ENCODE measurements around the gene GTF2A1.
A peak's percentile ranks its signal among the peaks of the same experiment; 100 is the strongest.

Gene GTF2A1

GRCh38 chr14:81172881-81173280, 47.9 kb downstream of the GTF2A1 start:
- FAIRE-seq: no peak

GRCh38 chr14:81172353-81172752, 48.4 kb downstream of the GTF2A1 start:
- FAIRE-seq: no peak

DNA sequence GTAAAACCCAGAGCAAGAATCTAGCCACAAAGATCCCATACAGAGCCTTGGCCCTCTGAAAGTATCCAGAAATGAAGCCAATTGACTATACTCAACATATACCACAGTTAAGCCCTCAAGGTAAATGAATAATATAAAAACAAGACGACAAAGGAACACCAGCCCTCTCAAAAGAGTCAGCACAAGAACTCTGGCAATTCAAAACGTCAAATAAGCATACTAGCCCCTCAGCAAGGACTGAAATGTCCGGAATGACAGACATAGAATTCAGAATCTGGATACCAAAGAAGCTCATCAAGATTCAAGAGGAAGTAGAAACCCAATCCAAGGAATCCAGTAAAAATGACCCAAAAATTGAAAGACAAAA, 49.9 kb downstream of the GTF2A1 start:
- no peak for FAIRE-seq

DNA sequence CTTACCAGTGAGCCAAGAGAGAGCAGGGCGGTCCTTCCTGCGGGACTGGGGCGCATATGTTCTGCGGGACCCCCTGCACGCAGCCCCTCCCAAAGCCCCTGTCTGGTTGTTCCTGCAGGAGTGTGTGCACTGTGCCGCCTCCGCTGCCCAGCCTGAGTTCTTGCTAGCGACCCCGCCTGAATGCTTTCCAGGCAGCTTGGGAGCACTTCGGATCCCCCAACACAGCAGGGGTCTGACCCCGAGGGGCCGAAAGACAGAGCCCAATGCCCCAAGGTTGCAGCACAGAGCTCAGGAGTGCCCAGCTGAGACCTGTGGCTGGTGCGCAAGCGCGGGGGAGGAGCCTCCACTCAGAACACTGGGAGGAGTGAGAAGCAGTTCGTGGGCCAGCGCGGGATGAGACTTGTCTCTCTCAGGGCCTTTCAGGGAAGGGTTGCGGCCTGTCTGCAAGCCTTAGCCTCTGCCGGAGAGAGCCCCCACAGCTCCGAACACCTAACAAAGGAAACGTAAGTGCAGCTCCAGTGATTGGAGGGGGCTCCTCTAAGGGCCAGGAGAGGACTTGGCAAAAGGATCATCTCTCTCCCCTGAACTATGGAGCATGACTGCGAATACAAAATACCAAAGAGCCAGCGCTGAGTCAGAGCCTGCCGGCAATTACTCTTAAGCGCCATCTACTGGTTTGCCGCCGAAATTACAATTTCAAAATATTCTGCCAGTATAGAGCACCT, 50.5 kb downstream of the GTF2A1 start:
- peak; percentile 77 for FAIRE-seq

DNA sequence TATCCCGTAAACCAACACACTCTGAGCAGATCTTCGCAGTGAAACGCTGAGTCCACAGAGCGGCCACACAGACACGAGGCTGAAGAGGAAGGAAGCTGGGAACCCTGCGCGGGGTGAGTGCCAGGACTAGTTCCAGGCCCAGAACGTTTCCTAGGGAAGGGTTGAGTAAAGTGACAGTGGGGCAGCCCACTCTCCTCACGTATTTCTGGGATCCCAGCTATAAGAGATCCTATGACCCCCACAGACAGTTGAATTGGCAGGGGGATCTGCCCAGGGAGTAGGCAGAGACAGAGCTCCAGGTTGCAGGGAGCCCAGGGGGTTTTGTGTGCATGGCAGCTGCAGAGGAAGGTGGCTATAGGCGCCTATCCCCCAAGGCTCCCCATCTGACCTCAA, 51.1 kb downstream of the GTF2A1 start:
- FAIRE-seq: no peak

GRCh38 chr14:81169267-81169666, 51.5 kb downstream of the GTF2A1 start:
- no peak for FAIRE-seq

DNA sequence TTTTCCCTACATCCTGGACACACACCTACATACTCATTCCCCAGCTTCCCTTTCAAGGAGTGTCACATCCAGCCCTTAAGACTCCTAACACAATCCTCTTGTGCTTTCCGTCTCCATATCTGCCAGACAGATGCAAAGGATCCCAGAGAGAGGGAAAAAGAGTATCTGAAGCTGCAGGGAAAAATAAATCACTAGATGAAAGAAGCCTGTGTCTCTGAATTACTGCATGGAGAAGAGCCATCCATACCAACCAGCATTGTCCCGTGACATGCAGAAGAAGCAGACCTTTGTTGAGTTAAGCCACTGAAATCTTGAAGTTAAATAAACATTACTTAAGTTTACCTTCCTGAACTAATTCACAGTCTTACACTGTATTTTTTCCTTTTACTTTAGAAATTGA, 54.6 kb downstream of the GTF2A1 start:
- no peak for FAIRE-seq

DNA sequence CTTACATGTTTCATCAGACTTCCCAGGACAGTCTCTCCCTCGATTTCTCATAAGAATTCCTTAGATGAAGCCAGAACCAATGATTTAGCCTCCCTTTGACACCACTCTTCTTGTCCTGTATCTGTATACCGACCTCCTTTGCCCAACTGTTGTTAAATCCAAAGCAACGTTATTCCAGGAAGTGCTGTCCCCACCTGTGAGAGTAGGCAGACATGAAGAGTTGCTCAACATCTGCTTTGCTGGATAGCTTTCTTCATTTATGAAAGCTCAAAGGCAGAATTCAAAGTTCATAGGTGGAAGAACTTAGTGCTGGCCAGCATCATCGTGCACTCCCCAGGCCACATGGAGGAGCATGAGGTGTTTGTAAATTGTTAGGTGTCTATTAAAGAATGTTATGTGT, 55.6 kb downstream of the GTF2A1 start:
- FAIRE-seq: no peak

DNA sequence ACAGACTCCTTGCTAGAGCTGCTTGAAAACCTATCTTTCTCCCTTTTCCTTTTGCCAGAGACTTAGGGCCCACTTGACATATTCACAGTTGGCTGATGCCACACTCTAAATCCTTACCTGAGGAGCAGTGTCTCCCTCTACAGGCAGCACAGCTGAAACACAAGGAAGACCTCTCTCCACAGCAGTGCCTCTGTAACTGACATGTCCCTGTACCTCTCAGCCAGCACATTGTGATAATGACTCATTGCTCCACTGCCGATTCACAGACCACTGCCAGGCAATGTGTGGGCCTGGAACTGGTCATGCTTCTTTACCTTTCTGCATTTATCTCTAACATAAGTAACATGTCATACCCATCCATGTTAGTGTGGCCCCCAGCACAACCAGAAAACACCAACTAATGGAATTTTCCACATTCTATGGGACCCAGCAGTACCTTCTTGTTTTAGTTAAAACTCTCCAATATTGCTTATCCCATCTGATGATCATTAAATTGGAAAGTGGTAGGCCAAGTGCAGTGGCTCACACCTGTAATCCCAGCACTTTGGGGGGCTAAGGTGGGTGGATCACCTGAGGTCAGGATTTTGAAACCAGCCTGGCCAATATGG, 56.5 kb downstream of the GTF2A1 start:
- no peak for FAIRE-seq

DNA sequence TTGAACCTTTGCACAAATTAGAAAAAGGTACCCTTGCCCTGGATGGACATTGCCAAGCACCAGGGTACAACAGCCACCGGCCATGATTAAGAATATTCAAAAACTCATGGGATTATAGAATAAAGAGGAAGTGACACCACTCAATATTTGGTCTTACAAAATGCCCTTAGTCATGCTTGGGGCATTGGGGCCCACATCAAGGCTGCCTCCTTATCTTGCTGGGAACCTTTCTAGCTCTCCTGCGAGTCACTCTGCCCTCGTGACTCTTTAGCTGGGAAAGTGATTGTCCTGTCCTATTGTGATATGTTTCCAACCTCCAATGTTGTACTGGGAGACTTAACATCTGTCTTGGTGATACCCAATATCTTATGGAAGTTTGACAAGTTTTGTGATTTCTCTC, 57.8 kb downstream of the GTF2A1 start:
- no peak for FAIRE-seq

DNA sequence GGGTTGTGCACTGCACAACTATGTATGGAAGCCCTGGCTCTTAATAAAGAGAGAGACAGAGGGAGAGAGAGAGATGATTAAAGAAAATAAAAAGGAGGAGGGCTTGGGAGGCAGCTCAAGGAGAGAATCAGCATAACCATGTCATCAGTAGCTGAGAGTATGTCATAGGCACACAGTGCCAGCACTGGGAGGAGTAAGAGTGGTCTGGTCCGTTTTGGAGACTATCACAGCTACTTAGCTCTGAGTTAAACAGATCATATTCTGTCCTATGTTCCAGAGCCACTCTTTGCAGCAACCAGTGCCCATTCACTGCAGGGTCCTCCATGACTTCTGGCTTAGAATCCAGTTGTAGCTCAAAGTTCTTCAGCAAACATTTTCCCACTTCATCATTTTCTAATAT, 59.0 kb downstream of the GTF2A1 start:
- no peak for FAIRE-seq

- no peak for FAIRE-seq
Measured at GRCh38 chr14:81161088-81161487, 59.7 kb downstream of the GTF2A1 start.

DNA sequence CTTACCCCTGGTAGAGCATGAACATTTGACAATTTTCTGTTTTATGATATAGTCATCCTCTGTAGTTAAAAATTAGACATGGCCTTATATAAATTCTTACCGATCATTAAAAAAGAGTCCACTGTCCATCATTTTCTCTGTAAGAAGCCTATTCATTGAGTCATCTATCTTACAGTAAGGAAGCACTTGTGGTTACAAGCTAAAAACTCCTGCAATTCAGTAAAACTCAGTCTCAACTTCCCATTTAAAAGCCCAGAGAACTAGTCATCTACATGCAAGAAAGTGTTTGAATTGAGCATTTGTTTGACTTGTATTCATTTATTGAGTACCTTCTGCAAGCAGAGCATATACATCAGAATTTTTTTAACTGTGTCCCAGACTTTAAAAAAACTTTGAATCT, 63.3 kb downstream of the GTF2A1 start:
- no peak for FAIRE-seq

GRCh38 chr14:81153187-81153586, 67.6 kb downstream of the GTF2A1 start:
- no peak for FAIRE-seq

DNA sequence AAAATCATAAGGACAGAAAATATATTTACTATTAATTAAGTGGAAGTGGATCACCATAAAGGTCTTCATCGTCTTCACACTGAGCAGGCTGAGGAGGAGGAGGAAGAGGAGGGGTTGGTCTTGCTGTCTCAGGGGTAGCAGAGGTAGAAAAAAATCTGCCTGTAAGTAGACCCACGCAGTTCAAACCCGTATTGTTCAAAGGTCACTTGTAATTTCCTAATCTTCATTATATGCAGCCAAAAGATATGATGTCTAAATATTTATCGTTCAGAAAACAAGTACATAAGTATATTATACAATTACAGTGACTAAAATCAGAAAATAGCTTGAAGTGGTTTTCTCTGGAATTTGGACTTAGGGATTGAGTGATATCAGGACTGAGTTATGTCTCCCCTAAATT, 72.1 kb downstream of the GTF2A1 start:
- no peak for FAIRE-seq

DNA sequence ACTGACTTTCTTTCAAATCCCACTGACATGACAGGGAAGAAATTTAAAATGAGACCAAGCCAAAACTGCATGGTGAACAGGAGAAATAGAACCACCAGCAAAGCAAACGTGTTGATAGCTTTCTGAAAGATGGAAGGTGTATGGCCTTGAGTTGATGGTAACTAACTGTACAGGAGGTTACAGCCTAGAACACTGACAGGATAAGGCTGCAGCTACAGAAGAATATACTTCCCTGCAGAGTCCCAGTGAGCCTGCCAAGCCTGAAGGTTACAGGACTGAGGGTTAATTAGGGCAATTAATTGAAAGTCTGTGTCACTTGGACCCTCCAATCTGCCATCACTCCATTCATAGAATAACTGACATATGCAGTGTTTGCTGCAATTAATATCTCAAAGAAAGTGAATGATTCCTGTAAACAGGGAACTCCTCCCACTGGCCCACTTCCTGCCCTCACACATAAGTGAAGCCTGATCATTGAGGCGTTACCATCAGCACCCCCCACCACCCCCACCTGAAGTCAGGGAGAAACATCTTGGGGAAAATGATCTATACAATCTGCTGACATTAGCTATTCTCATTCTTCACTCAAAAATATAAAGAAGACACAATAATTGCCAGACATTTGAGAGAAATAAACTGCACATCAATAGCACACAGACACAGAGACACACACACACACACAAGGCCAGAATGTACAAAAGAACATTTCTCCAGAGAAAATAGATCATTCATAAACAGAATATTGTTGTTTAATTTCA, 73.4 kb downstream of the GTF2A1 start:
- no peak for FAIRE-seq

DNA sequence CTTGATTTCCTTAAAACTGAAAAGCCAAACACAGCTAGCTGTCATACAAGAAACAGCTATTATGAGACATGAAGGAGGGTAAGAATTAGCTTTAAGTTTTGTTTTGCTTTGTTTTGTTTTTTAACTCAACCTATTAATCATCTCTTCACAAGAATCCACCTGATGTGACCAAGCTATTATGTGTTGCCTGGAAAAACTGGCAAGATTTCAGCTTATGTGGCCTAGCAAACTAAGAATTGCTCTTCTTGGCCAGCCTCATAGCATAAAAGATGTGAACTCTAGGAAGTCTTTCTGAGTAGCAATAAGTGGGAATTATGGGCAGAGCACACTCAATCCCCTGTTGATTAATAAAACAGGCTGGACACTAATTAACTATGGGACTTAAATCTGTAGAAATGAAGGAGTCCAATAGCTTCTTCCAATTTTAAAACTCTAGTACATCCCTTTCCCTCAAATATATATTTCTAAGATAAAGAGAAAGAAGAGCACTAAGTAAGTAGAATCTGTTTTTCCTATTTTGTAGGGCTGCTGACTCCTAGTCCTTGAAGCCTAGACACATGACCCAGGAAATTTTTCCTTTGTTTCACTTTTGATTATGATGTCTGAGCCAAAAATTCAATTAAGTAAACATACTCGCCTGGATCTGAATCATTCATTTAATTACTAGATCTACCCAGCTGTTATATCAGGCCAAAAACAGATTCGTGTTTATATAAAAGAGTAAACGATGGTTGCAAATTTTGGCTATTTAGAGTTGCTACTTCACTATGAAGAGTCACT, 75.7 kb downstream of the GTF2A1 start:
- FAIRE-seq: no peak

- FAIRE-seq: no peak
Measured at GRCh38 chr14:81143793-81144192, 77.0 kb downstream of the GTF2A1 start.

GRCh38 chr14:81141426-81141825, 79.3 kb downstream of the GTF2A1 start:
- FAIRE-seq: no peak

GRCh38 chr14:81138429-81138828, 82.3 kb downstream of the GTF2A1 start:
- no peak for FAIRE-seq

DNA sequence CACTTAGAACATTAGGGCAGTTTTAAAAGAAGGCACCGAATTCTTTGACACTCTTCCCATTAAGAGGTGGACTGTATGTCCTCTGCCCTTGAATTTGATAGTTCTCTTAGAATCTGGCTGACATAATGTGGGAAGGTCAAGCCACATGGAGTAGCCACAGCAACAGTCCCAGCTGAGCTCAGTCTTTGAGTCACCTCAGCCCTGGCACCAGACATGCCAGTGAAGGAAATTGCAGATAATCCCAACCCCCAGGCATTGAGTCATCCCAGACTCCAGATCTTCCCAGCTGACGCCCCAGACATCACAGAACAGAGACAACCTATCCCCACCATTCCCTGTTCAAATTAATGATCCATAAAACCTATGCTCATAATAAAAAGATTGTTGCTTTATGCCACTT, 83.4 kb downstream of the GTF2A1 start:
- no peak for FAIRE-seq

DNA sequence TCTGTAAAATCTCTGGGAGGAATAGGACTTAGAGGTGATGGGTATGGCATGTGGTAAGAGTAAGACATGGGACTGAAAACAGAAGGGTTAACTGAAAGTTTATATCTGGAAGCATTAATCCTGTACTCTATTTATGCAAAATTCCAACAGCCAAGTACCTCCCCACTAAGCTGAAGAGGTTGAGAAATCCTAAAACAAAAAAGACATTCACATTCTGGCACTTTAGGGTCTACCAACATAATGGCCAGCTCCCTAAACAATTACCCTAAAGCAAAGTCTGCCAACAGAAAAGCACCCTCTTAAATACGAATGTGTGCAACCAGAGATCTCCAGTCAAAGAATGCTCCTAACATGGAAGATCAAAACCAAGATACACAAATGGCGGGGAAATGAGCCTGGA, 87.4 kb downstream of the GTF2A1 start:
- FAIRE-seq: no peak

DNA sequence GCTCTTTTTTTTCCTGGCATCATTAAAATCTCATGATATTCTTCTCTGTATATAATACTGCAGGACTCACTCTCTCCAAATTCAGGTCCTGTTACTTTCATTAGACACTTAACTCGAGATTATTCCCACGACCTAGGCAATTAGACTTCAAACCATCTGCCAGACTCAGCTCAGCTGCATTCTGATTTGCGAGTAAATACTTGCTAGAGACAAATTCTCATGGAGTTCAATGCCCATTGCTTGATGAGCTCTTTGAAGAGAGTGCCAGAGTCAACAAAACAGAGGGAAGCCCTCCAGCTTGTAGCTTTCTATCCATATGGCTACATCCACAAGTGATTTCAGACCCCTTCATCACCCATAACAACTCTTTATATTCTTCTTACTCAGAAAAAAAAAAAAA, 88.3 kb downstream of the GTF2A1 start:
- FAIRE-seq: no peak

DNA sequence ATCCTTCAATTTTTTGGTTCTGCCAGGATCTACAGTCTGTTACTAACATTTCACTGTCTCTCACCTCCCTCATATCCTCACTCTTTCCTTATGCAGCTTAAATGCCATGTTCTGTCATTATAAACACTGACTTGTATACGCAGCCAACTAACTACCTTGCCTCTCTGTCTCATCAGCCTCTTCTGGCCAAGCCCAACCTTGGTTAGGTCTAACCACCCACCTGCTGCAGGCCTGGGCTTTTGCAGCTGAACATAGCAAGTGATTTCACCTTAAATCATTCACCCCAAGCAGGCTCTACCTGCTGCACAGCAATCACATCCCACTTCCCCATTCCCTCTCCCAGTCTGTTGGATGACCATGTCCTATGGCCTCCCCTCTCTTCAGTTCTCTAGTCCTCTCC, 91.5 kb downstream of the GTF2A1 start:
- FAIRE-seq: no peak

Data from G401.6 (cell line).